ENCODE data around the gene RAB5IF.

GRCh38 chr20:36585410-36586125 is 20.0 kb upstream of the RAB5IF start:
- no peak for TF ChIP-seq CTCF (IDR thresholded peaks at IDR 0.05; ENCODE audit: borderline replicate concordance, extremely low read depth, low read length, poor library complexity, severe bottlenecking)
- TF ChIP-seq EZH2 (IDR thresholded peaks at IDR 0.05; ENCODE audit: borderline replicate concordance, low read depth, low read length, severe bottlenecking): no peak
